Iris pigment epithelial cell (primary cell): Measurements from ENCODE around the gene CARTPT.
A peak's percentile ranks its signal among the peaks of the same experiment; 100 is the strongest.

Experiments used
- DNase-seq: peaks from one replicate; pipeline ENCODE4 v3.0.0-alpha.2; 2011; ENCODE audit warnings: low read depth

Gene CARTPT

GRCh38 chr5:71719063-71719964 is at the start of gene CARTPT:
Gene CARTPT (plus strand): TSS chr5:71719275. CDS start chr5:71719294, 19 bp downstream.
- DNase-seq = no peak

- no peak for DNase-seq
Observed at GRCh38 chr5:71677977-71678376, 41.1 kb upstream of the CARTPT start.

- DNase-seq = no peak
Observed at GRCh38 chr5:71679714-71680113, 39.4 kb upstream of the CARTPT start.

- no peak for DNase-seq
Observed at GRCh38 chr5:71680510-71680909, 38.6 kb upstream of the CARTPT start.

- no peak for DNase-seq
Observed at GRCh38 chr5:71681296-71681695, 37.8 kb upstream of the CARTPT start.

- DNase-seq = no peak
Observed at GRCh38 chr5:71684309-71684708, 34.8 kb upstream of the CARTPT start.

GRCh38 chr5:71693828-71694427 is 25.1 kb upstream of the CARTPT start:
- no peak for DNase-seq

GRCh38 chr5:71695071-71695470 is 24.0 kb upstream of the CARTPT start:
- no peak for DNase-seq

GRCh38 chr5:71695595-71695994 is 23.5 kb upstream of the CARTPT start:
- peak; percentile 35 for DNase-seq

- no peak for DNase-seq
Observed at GRCh38 chr5:71697967-71698366, 21.1 kb upstream of the CARTPT start.

- no peak for DNase-seq
Observed at GRCh38 chr5:71699233-71699632, 19.8 kb upstream of the CARTPT start.

GRCh38 chr5:71699751-71700150 is 19.3 kb upstream of the CARTPT start:
- DNase-seq = no peak

- DNase-seq = no peak
Observed at GRCh38 chr5:71700803-71701202, 18.3 kb upstream of the CARTPT start.

GRCh38 chr5:71701407-71701806 is 17.7 kb upstream of the CARTPT start:
- DNase-seq = no peak

GRCh38 chr5:71703941-71704340 is 15.1 kb upstream of the CARTPT start:
- DNase-seq = no peak

GRCh38 chr5:71705421-71705820 is 13.7 kb upstream of the CARTPT start:
- DNase-seq = no peak

- no peak for DNase-seq
Observed at GRCh38 chr5:71706906-71707305, 12.2 kb upstream of the CARTPT start.

GRCh38 chr5:71711610-71712009 is 7.5 kb upstream of the CARTPT start:
- no peak for DNase-seq

GRCh38 chr5:71714911-71715310 is 4.2 kb upstream of the CARTPT start:
- no peak for DNase-seq

- no peak for DNase-seq
Observed at GRCh38 chr5:71727978-71728377, 8.9 kb downstream of the CARTPT start.

GRCh38 chr5:71731015-71731414 is 11.9 kb downstream of the CARTPT start:
- no peak for DNase-seq

- DNase-seq = no peak
Observed at GRCh38 chr5:71732011-71732410, 12.9 kb downstream of the CARTPT start.

- DNase-seq = no peak
Observed at GRCh38 chr5:71734141-71734540, 15.1 kb downstream of the CARTPT start.
